Stimulated activated CD8-positive, alpha-beta memory T cell treated with anti-CD3 and anti-CD28 coated beads, Interleukin-2, amount 100 ng/mL, for 1 hour (primary cell): Measurements from ENCODE around the gene CDKN2B.
"Not testable (repeated sequence)": the region's sequence is repeated elsewhere in the genome, so short reads cannot be mapped to it uniquely, and the experiment has no call there.

ENCODE experiments used
- DNase-seq, 2 donors: peaks; one replicate each; pipeline ENCODE4 v3.0.0-alpha.2; 2020; ENCODE audit warnings: low read depth in 2 of 2

CDKN2B gene

GRCh38 chr9:21969011-21969940, 39.8 kb downstream of the CDKN2B start:
- no peak for DNase-seq

GRCh38 chr9:21968331-21969010, 40.6 kb downstream of the CDKN2B start:
- no peak for DNase-seq

DNA sequence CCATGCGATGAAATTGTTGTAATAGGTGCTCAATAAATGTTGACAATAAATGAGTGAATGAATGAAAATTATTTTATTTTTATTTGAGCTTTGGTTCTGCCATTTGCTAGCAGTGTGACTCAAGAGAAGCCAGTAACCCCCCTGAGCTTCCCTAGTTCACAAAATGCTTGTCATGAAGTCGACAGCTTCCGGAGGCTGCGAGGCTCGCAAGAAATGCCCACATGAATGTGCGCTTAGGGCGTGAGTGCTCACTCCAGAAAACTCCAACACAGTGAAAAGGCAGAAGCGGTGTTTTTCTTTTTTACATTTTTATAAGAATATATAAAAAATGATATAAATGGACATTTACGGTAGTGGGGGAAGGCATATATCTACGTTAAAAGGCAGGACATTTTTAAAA, 41.4 kb downstream of the CDKN2B start:
- DNase-seq: no peak

DNA sequence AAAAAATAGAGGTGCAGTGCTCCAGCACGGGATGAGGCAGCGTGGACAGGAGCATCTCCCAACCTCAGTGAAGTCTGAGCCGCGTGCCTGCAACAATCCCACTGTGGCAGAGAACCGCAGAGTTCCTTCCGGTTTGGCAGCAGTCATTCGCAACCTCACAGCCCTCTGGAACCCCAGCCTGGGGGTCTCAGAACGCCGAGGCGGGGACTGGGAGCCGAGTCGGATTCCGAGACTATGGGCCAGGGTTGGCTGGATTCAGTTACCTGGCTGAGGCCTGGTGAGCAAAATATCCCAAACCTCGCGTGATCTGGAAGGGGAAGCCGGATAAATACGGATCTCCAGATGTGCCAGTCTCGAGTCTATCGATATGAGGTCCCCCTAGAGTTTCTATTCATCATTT, 41.9 kb downstream of the CDKN2B start:
- DNase-seq: no peak

- no peak for DNase-seq
Observed at GRCh38 chr9:21966140-21966851, 42.8 kb downstream of the CDKN2B start.

DNA sequence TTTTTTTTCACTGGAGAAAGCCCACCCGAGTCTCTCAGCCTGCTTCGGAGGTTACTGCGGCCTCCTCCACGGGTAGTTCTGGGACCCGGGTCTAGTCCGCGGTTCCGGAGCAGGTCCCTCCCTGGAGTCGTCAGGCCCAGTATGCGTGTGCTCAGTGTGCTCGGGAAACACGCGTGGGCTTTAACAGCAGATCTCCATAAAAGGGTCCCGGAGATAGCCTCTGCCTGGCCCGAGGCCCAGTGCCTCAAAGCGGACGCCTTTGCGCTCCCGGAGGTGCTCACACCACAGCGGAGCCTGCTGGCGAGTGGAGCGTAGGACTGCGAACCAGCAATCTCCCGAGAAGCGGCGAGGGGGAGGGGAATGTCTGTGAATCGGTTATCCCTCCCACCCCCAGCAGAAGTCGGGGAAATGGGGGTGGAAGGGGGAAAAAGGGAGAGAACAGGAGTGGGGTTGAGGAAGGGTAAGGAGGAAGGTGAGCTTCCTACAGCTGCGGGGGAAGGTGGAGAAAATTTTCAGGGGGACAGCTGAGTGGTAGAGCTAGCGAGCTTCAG, 43.6 kb downstream of the CDKN2B start:
- no peak for DNase-seq

GRCh38 chr9:21964925-21965385, 44.1 kb downstream of the CDKN2B start:
- peak in 1 of 2 donors; percentile 24 for DNase-seq

GRCh38 chr9:21961569-21961968, 47.5 kb downstream of the CDKN2B start:
- no peak for DNase-seq

GRCh38 chr9:21959268-21959667, 49.8 kb downstream of the CDKN2B start:
- DNase-seq: not testable (repeated sequence)

DNA sequence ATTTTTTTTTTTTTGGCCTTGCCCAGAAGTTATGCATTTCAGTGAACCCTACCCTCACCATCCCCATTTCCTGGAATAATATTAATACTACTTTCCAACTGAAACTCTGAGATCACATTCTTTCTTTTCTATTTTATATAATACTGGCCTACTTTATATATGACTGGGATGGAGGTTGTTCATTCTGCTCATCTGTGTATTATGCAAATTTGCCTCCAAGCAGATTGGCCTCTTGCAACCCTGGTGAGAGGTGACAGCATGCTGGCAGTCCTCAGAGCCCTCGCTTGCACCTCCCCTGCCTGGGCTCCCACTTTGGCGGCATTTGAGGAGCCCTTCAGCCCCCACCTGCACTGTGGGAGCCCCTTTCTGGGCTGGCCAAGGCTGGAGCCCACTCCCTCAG, 50.3 kb downstream of the CDKN2B start:
- DNase-seq: no peak
